ENCODE results near the gene MAGI1. TPM values are rescaled to one million over a fixed set of nuclear protein-coding genes. Genes with fewer than 3 reads are reported as not detected.

MAGI1 gene
- total RNA-seq, 2 experiments from 2014 or later = 0.47 to 0.51 TPM

- Mint-ChIP-seq H3K4me1 (ENCODE audit: low read depth) (no peaks in the 10 kb centered on the region), H3K9me3 (no peaks in the 10 kb centered on the region), H3K27me3 (no peaks in the 10 kb centered on the region), H3K27ac (no peak overlapping the region), H3K36me3 (ENCODE audit: low read depth) (no peaks in the 10 kb centered on the region), H3K4me3 (no peak overlapping the region)
- CTCF ChIA-PET = interaction anchor here (0.9 kb wide), 1 partner anchor 37 kb away, joined by 3 read pairs; no protein-coding TSS in a partner anchor
- TF ChIP-seq, protein P1, sequence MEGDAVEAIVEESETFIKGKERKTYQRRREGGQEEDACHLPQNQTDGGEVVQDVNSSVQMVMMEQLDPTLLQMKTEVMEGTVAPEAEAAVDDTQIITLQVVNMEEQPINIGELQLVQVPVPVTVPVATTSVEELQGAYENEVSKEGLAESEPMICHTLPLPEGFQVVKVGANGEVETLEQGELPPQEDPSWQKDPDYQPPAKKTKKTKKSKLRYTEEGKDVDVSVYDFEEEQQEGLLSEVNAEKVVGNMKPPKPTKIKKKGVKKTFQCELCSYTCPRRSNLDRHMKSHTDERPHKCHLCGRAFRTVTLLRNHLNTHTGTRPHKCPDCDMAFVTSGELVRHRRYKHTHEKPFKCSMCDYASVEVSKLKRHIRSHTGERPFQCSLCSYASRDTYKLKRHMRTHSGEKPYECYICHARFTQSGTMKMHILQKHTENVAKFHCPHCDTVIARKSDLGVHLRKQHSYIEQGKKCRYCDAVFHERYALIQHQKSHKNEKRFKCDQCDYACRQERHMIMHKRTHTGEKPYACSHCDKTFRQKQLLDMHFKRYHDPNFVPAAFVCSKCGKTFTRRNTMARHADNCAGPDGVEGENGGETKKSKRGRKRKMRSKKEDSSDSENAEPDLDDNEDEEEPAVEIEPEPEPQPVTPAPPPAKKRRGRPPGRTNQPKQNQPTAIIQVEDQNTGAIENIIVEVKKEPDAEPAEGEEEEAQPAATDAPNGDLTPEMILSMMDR (IDR thresholded peaks at IDR 0.05) = no peak
- ATAC-seq (no peak), DNase-seq (no peak)
- intact Hi-C loops (cut with micrococcal nuclease) = no loop called here
- POLR2A ChIA-PET = no interaction called here
These were observed 89.7 kb downstream of the MAGI1 start for GRCh38 chr3:65948841-65949573.

DNA sequence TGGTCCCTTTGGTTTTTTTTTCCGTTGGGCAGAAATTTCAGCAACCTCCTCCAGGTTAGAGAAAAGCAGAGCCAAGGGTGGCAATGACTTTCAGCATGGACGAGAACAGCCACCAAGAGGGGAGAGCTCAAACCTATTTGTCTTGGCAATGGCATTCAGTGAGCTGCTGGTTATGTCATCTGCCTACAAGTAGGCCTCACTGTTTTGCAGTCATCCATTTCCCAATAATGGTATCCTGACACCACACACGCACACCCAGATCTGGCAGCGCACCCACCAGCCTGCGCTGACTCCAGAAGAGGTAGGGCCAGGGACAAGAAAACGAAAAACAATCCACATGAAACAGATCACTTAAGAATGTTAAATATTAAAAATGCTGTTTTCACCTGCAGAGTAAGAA lies 92.3 kb downstream of the MAGI1 start:
- CTCF ChIA-PET = no interaction called here
- DNase-seq = no peak
- intact Hi-C loops (cut with micrococcal nuclease) = no loop called here
- no peak overlapping the region for H3K4me3 Mint-ChIP-seq
- H3K36me3 Mint-ChIP-seq (ENCODE audit: low read depth) = no peaks in the 10 kb centered on the region
- TF ChIP-seq, protein P1 (IDR thresholded peaks at IDR 0.05) = no peak
- no peaks in the 10 kb centered on the region for H3K9me3 Mint-ChIP-seq
- H3K4me1 Mint-ChIP-seq (ENCODE audit: low read depth) = no peaks in the 10 kb centered on the region
- H3K27me3 Mint-ChIP-seq = no peaks in the 10 kb centered on the region
- H3K27ac Mint-ChIP-seq = no peak overlapping the region
- ATAC-seq = no peak
- POLR2A ChIA-PET = no interaction called here

- Mint-ChIP-seq H3K4me1 (ENCODE audit: low read depth) (no peaks in the 10 kb centered on the region), H3K27ac (no peak overlapping the region), H3K4me3 (no peak overlapping the region), H3K36me3 (ENCODE audit: low read depth) (no peaks in the 10 kb centered on the region), H3K27me3 (no peaks in the 10 kb centered on the region), H3K9me3 (no peaks in the 10 kb centered on the region)
- no peak for DNase-seq
- no peak for ATAC-seq
- CTCF ChIA-PET = no interaction called here
- TF ChIP-seq, protein P1 (IDR thresholded peaks at IDR 0.05) = no peak
- POLR2A ChIA-PET = no interaction called here
- intact Hi-C loops (cut with micrococcal nuclease) = no loop called here
These were observed 92.8 kb downstream of the MAGI1 start for GRCh38 chr3:65945953-65946352.

- H3K9me3 Mint-ChIP-seq = no peaks in the 10 kb centered on the region
- TF ChIP-seq, protein P1 (IDR thresholded peaks at IDR 0.05) = no peak
These were observed 93.2 kb downstream of the MAGI1 start for GRCh38 chr3:65945480-65945879.

DNA sequence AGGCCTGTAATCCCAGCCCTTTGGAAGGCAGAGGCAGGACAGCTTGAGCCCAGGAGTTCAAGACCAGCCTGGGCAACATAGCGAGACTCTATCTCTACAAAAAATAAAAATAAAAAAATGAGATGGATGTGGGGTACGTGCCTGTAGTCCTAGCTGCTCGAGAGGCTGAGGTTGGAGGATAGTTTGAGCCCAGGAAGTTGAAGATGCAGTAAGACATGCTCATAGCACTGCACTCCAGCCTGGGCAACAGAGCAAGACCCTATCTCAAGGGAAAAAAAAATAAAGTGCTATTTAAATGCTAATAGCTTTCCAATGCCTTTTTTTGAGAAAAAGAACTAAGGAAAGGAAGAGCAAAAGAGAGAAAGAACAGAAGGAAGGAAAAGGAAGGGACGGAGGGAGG lies 94.5 kb downstream of the MAGI1 start:
- H3K36me3 Mint-ChIP-seq (ENCODE audit: low read depth) = no peaks in the 10 kb centered on the region
- no peak overlapping the region for H3K27ac Mint-ChIP-seq
- no peaks in the 10 kb centered on the region for H3K27me3 Mint-ChIP-seq
- CTCF ChIA-PET = no interaction called here
- no peak for ATAC-seq
- intact Hi-C loops (cut with micrococcal nuclease) = no loop called here
- TF ChIP-seq, protein P1 (IDR thresholded peaks at IDR 0.05) = no peak
- no peak for DNase-seq
- H3K9me3 Mint-ChIP-seq = no peaks in the 10 kb centered on the region
- no peaks in the 10 kb centered on the region for H3K4me1 Mint-ChIP-seq (ENCODE audit: low read depth)
- POLR2A ChIA-PET = no interaction called here
- no peak overlapping the region for H3K4me3 Mint-ChIP-seq

More at GRCh38 chr3:65945480-65945879, 93.2 kb downstream of the MAGI1 start:
- Mint-ChIP-seq H3K4me3 (no peak overlapping the region), H3K4me1 (ENCODE audit: low read depth) (no peaks in the 10 kb centered on the region), H3K36me3 (ENCODE audit: low read depth) (no peaks in the 10 kb centered on the region), H3K27me3 (no peaks in the 10 kb centered on the region), H3K27ac (no peak overlapping the region)
- no peak for ATAC-seq
- DNase-seq = no peak
- ChIA-PET POLR2A (no interaction called here), CTCF (no interaction called here)
- intact Hi-C loops (cut with micrococcal nuclease) = no loop called here
